Measurements from ENCODE around the gene ARHGAP24. TPM values are rescaled to one million over a fixed set of nuclear protein-coding genes. Genes with fewer than 3 reads are reported as not detected.
"Not testable (repeated sequence)": the region's sequence is repeated elsewhere in the genome, so short reads cannot be mapped to it uniquely, and the experiment has no call there.

ARHGAP24 gene
- total RNA-seq, 2 experiments from 2014 or later: not detected

GRCh38 chr4:86021671-86022070 lies 546.7 kb downstream of the ARHGAP24 start:
- POLR2A ChIA-PET, CTCF ChIA-PET: not testable (repeated sequence)

GRCh38 chr4:86026720-86027119 lies 551.8 kb downstream of the ARHGAP24 start:
- ChIA-PET CTCF (no interaction called here), POLR2A (no interaction called here)

GRCh38 chr4:86031927-86032326 lies 557.0 kb downstream of the ARHGAP24 start:
- ChIA-PET CTCF (no interaction called here), POLR2A (no interaction called here)

- ChIA-PET POLR2A (no interaction called here), CTCF (no interaction called here)
Measured at GRCh38 chr4:86032476-86033022, 557.6 kb downstream of the ARHGAP24 start.

GRCh38 chr4:86033171-86033570 lies 558.2 kb downstream of the ARHGAP24 start:
- POLR2A ChIA-PET: no interaction called here
- CTCF ChIA-PET: interaction anchor here (0.7 kb wide), 1 partner anchor 10 kb away, joined by 3 read pairs; no protein-coding TSS in a partner anchor

- ChIA-PET POLR2A (no interaction called here), CTCF (no interaction called here)
Measured at GRCh38 chr4:86034616-86035015, 559.7 kb downstream of the ARHGAP24 start.

GRCh38 chr4:86035688-86036087 lies 560.7 kb downstream of the ARHGAP24 start:
- ChIA-PET POLR2A (no interaction called here), CTCF (no interaction called here)

- CTCF ChIA-PET: no interaction called here
- POLR2A ChIA-PET: no interaction called here
Measured at GRCh38 chr4:86036736-86037135, 561.8 kb downstream of the ARHGAP24 start.

- CTCF ChIA-PET: no interaction called here
- POLR2A ChIA-PET: no interaction called here
Measured at GRCh38 chr4:86038037-86038436, 563.1 kb downstream of the ARHGAP24 start.

GRCh38 chr4:86043755-86044592 lies 569.0 kb downstream of the ARHGAP24 start:
- ChIA-PET POLR2A (no interaction called here), CTCF (no interaction called here)

GRCh38 chr4:86044593-86044985 lies 569.6 kb downstream of the ARHGAP24 start:
- CTCF ChIA-PET: no interaction called here
- POLR2A ChIA-PET: no interaction called here

- ChIA-PET CTCF (no interaction called here), POLR2A (no interaction called here)
Measured at GRCh38 chr4:86048426-86048825, 573.5 kb downstream of the ARHGAP24 start.

GRCh38 chr4:86050496-86050895 lies 575.5 kb downstream of the ARHGAP24 start:
- CTCF ChIA-PET: no interaction called here
- POLR2A ChIA-PET: no interaction called here

Data from activated CD8-positive, alpha-beta memory T cell treated with anti-CD3 and anti-CD28 coated beads for 36 hours (primary cell).